Measurements from ENCODE around the gene MPL. TPM values are rescaled to one million over a fixed set of nuclear protein-coding genes. Genes with fewer than 3 reads are reported as not detected.

MPL gene
- total and polyA plus RNA-seq, 7 donors: not detected

- TF ChIP-seq POLR2A (IDR thresholded peaks at IDR 0.05) (no peak), EP300 (IDR thresholded peaks at IDR 0.05) (no peak), CTCF (IDR thresholded peaks at IDR 0.05) (no peak), POLR2AphosphoS5 (IDR thresholded peaks at IDR 0.05) (no peak)
- Histone ChIP-seq H3K27ac (no peak overlapping the region), H3K36me3 (no peaks in the 10 kb centered on the region), H3K9me3 (no peaks in the 10 kb centered on the region), H3K4me1 (no peaks in the 10 kb centered on the region), H3K27me3 (no peaks in the 10 kb centered on the region), H3K4me3 (no peak overlapping the region)
- intact Hi-C loops (cut with DNase I): no loop called here
- WGBS, 2 donors: 95 to 98% methylated on average over 5 of the region's 5 CpGs
- DNase-seq: peak; percentile 55
Measured at GRCh38 chr1:43319288-43319687, 18.3 kb upstream of the MPL start.

- H3K4me3 ChIP-seq: no peak overlapping the region
- H3K4me1 ChIP-seq: no peaks in the 10 kb centered on the region
- no peaks in the 10 kb centered on the region for H3K27me3 ChIP-seq
- H3K9me3 ChIP-seq: no peaks in the 10 kb centered on the region
- H3K27ac ChIP-seq: no peak overlapping the region
- DNase-seq: peak; percentile 50
- intact Hi-C loops (cut with DNase I): no loop called here
- WGBS, 2 donors: 63% methylated on average over 3 of the region's 3 CpGs
- H3K36me3 ChIP-seq: no peaks in the 10 kb centered on the region
- no peak for TF ChIP-seq POLR2A (IDR thresholded peaks at IDR 0.05)
- no peak for TF ChIP-seq POLR2AphosphoS5 (IDR thresholded peaks at IDR 0.05)
- TF ChIP-seq EP300 (IDR thresholded peaks at IDR 0.05): no peak
- TF ChIP-seq CTCF (IDR thresholded peaks at IDR 0.05): no peak
Measured at GRCh38 chr1:43319766-43320165, 17.9 kb upstream of the MPL start.

- 94 to 96% methylated on average over 16 of the region's 16 CpGs for WGBS, 2 donors
Measured at GRCh38 chr1:43321331-43321891, 16.2 kb upstream of the MPL start.

GRCh38 chr1:43322506-43322905, 15.1 kb upstream of the MPL start:
- Histone ChIP-seq H3K27ac (no peak overlapping the region), H3K27me3 (no peaks in the 10 kb centered on the region), H3K4me3 (no peak overlapping the region), H3K4me1 (no peaks in the 10 kb centered on the region), H3K36me3 (no peaks in the 10 kb centered on the region), H3K9me3 (no peaks in the 10 kb centered on the region)
- TF ChIP-seq POLR2AphosphoS5 (IDR thresholded peaks at IDR 0.05) (no peak), EP300 (IDR thresholded peaks at IDR 0.05) (no peak), POLR2A (IDR thresholded peaks at IDR 0.05) (no peak), CTCF (IDR thresholded peaks at IDR 0.05) (no peak)
- peak; percentile 22 for DNase-seq
- WGBS, 2 donors: 91 to 94% methylated on average over 5 of the region's 5 CpGs
- intact Hi-C loops (cut with DNase I): no loop called here

More at GRCh38 chr1:43321331-43321891, 16.2 kb upstream of the MPL start:
- no peaks in the 10 kb centered on the region for H3K36me3 ChIP-seq
- H3K9me3 ChIP-seq: no peaks in the 10 kb centered on the region
- H3K4me1 ChIP-seq: no peaks in the 10 kb centered on the region
- no peak overlapping the region for H3K27ac ChIP-seq
- DNase-seq: peak; percentile 63
- H3K4me3 ChIP-seq: no peak overlapping the region
- intact Hi-C loops (cut with DNase I): no loop called here
- no peak for TF ChIP-seq CTCF (IDR thresholded peaks at IDR 0.05)
- H3K27me3 ChIP-seq: no peaks in the 10 kb centered on the region

GRCh38 chr1:43324810-43325209, 12.8 kb upstream of the MPL start:
- WGBS, 2 donors: 79 to 96% methylated on average over 1 of the region's 1 CpG
- no peak overlapping the region for H3K27ac ChIP-seq
- intact Hi-C loops (cut with DNase I): no loop called here
- H3K27me3 ChIP-seq: no peaks in the 10 kb centered on the region
- no peaks in the 10 kb centered on the region for H3K4me1 ChIP-seq
- TF ChIP-seq POLR2AphosphoS5 (IDR thresholded peaks at IDR 0.05) (no peak), CTCF (IDR thresholded peaks at IDR 0.05) (no peak), EP300 (IDR thresholded peaks at IDR 0.05) (no peak), POLR2A (IDR thresholded peaks at IDR 0.05) (no peak)
- DNase-seq: no peak
- H3K4me3 ChIP-seq: no peak overlapping the region
- H3K9me3 ChIP-seq: peaks cover 0 to 3% (median 0%) of the 10 kb centered on the region in 4 donors
- H3K36me3 ChIP-seq: no peaks in the 10 kb centered on the region
